ENCODE data around the gene NDUFV1.
"Not testable (repeated sequence)": the region's sequence is repeated elsewhere in the genome, so short reads cannot be mapped to it uniquely, and the experiment has no call there.

NDUFV1 gene

DNA sequence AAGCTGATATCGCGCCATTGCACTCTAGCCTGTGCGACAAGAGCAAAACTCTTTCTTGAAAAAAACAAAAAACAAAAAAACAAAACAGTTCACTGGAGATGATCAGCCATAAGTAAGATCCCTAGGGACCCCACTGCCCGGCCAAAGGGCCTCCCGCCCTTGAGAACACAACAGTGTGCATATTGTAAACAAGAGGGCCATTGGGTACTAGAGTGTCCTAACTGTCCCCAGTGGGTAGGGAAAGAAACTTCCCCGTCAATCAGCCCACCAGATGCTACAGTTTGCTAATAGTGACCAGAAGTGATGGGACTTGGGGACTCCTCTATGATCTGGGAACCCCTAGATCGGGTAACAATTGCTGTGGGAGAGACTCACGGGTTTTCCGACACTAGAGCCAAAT lies 47.5 kb downstream of the NDUFV1 start:
- no peak for DNase-seq (ENCODE audit: low read depth in 2 of 2, low spot score in 1 of 2)

DNA sequence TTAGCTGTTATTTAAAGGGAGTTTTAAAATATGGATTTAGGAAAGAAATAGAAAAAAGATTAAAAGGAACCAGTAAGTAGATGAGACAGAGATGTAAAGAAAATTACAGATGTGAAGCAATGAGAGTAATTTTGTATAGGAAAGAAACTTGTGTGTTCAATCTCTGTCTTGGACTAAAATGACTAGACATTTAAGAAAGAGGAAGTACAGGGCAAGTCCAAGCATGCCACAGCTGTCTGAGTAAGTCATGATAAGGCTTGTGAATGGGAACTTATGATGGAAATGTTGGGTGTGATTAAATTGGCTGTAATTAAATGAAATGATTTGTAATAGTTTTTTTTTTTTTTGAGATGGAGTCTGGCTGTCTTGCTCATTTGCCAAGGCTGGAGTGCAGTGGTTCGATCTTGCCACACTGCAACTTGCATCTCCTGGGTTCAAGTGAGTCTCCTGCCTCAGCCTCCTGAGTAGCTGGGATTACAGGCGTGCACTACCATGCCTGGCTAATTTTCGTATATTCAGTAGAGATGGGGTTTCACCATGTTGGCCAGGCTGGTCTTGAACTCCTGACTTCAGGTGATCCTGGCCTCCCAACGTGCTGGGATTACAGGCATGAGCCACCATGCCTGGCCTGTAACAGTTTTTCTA lies 49.7 kb downstream of the NDUFV1 start:
- DNase-seq (ENCODE audit: low read depth in 2 of 2, low spot score in 1 of 2) = no peak

DNA sequence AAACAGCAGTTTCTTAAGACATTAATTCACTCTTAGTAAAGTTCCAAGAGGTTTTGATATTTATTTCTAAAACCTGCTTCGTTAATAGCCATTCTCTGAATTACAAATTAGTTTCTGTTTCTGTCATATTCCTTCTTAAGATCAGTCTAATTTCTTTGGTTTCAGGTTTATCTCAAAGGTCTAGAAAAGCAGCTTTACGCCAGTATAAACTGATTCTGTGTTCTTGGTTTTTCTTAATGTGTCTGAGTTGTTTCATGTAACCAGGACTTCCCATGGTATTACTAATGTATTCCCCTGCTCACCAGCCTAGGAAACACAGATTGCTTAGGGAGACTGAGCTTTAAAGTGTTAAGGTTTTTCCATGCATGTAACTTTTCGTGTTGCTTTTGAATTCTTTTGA lies 50.6 kb downstream of the NDUFV1 start:
- no peak for DNase-seq (ENCODE audit: low read depth in 2 of 2, low spot score in 1 of 2)

DNA sequence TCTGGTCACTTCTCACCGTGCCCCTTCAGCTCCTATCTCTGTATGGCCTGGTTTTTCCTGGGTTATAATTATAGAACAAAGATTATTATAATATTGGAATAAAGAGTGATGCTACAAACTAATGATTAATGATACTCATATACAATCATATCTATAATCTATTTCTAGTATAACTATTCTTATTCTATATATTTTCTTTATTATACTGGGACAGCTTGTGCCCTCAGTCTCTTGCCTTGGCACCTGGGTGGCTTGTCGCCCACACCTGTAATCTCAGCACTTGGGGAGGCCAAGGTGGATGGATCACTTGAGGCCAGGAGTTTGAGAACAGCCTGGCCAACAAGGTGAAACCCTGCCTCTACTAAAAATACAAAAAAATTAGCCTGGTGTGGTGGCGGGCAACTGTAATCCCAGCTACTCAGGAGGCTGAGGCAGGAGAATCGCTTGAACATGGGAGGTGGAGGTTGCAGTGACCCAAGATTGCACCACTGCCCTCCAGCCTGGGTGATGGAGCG lies 53.0 kb downstream of the NDUFV1 start:
- DNase-seq (ENCODE audit: low read depth in 2 of 2, low spot score in 1 of 2) = not testable (repeated sequence)

DNA sequence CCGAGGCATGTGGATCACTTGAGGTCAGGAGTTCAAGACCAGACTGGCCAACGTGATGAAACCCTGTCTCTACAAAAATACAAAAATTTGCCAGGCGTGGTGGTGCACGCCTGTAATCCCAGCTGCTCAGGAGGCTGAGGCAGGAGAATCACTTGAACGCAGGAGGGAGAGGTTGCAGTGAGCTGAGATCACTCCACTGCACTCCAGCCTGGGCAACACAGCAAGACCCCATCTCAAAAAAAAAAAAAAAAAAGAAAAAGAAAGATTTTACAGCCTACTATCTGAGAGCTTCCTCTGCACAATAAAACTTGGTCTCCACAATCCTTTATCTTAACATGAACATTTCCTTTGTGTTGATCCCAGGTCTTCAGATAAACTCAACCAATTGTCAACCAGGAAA lies 54.0 kb downstream of the NDUFV1 start:
- not testable (repeated sequence) for DNase-seq (ENCODE audit: low read depth in 2 of 2, low spot score in 1 of 2)

Measured in stimulated activated CD8-positive, alpha-beta memory T cell treated with anti-CD3 and anti-CD28 coated beads, Interleukin-4, amount 100 ng/mL, for 4 hours (primary cell).